Measurements from ENCODE around the gene EPB41L2.

DNA sequence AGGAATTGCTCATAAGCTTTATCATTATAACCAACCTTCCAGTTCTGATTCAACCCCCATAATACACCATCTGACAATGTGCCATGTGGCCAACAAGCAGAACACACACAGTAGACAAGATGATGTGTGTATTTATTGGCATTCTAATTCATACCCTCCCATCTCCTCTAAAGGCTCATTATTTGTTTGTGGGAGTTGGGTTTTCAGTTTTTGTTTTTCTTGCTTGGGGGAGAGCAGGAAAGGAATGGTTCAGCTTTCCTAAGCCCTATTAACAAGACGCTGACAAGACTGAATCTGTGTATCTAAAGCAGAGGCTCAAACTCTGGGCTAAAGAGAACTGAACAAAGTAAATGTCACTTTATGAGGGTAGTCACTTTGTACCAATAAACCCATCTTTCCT, 36.8 kb downstream of the EPB41L2 start:
- TF ChIP-seq, protein P1, sequence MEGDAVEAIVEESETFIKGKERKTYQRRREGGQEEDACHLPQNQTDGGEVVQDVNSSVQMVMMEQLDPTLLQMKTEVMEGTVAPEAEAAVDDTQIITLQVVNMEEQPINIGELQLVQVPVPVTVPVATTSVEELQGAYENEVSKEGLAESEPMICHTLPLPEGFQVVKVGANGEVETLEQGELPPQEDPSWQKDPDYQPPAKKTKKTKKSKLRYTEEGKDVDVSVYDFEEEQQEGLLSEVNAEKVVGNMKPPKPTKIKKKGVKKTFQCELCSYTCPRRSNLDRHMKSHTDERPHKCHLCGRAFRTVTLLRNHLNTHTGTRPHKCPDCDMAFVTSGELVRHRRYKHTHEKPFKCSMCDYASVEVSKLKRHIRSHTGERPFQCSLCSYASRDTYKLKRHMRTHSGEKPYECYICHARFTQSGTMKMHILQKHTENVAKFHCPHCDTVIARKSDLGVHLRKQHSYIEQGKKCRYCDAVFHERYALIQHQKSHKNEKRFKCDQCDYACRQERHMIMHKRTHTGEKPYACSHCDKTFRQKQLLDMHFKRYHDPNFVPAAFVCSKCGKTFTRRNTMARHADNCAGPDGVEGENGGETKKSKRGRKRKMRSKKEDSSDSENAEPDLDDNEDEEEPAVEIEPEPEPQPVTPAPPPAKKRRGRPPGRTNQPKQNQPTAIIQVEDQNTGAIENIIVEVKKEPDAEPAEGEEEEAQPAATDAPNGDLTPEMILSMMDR (IDR thresholded peaks at IDR 0.05): no peak
- no peak for TF ChIP-seq POLR2AphosphoS5 (IDR thresholded peaks at IDR 0.05)

All from upper lobe of left lung (tissue), 4 donors.